Fibroblast of pulmonary artery (primary cell): Measurements from ENCODE around the gene SMIM3.
"Not testable (repeated sequence)": the region's sequence is repeated elsewhere in the genome, so short reads cannot be mapped to it uniquely, and the experiment has no call there.

Experiments
- DNase-seq: peaks from one replicate; pipeline ENCODE4 v3.0.0-alpha.2; 2010; ENCODE audit warnings: low read depth
- H3K4me3 ChIP-seq: replicated peaks from 2 replicates; pipeline ENCODE4 v1.5.1; 2011; ENCODE audit warnings: low read depth, mild to moderate bottlenecking, control low read depth, low read length, moderate library complexity
- TF ChIP-seq, protein P1 (sequence below): IDR thresholded peaks from 2 replicates; pipeline ENCODE4 v1.5.1; 2011; ENCODE audit warnings: mild to moderate bottlenecking, control low read depth, low read length, inconsistent platforms; ENCODE audit errors: missing control alignments

Gene SMIM3, protein sequence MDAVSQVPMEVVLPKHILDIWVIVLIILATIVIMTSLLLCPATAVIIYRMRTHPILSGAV

DNA sequence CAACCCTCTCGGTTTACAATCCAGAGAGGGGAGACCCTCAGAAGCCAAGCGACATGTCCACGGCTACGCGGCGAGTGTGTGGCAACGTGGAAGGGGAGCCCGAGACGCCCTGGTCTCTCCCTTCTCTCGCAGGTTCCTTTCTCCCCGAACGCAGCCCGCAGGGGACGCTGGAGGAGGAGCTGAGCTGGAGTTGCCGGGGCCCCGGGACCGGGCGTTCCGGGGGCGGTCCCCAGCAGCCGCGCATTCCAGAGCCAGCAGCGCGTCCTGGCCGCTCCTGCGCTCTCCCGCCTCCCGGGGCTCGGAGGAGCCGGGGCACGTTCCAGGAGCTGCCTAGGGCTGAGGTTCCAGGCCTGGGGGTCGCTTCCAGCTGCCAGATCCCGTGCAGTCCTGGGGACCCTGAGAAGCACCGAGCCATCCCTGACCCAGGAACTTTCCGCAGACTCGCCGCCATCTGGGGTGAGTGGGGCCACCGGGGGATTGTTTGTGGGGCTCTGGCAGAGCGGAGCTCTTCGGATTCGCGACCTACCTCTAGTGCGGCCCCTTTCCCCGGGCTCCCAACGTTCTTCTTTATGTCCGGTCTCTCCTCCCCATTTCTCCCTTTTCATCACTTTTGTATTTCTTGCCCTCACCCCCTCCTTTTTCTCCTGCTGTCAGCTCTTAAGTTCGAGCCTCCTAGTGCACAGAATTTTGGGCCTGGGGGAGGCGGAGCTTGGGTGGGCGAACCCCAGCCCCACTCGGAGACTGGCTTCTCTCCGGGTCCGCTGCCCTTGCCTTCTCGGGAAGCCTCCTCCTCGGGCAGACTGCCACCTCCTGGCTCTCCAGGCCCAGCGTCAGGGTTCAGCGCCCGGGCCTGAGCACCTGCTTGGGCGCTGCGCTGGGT is at the start of gene SMIM3:
SMIM3 (plus strand) TSS at position 241 of the 880 bp plus-strand sequence. CDS start 16,684 bp downstream, outside the sequence.
- TF ChIP-seq, protein P1, sequence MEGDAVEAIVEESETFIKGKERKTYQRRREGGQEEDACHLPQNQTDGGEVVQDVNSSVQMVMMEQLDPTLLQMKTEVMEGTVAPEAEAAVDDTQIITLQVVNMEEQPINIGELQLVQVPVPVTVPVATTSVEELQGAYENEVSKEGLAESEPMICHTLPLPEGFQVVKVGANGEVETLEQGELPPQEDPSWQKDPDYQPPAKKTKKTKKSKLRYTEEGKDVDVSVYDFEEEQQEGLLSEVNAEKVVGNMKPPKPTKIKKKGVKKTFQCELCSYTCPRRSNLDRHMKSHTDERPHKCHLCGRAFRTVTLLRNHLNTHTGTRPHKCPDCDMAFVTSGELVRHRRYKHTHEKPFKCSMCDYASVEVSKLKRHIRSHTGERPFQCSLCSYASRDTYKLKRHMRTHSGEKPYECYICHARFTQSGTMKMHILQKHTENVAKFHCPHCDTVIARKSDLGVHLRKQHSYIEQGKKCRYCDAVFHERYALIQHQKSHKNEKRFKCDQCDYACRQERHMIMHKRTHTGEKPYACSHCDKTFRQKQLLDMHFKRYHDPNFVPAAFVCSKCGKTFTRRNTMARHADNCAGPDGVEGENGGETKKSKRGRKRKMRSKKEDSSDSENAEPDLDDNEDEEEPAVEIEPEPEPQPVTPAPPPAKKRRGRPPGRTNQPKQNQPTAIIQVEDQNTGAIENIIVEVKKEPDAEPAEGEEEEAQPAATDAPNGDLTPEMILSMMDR = peak; percentile 41
- DNase-seq = peak; percentile 71
- H3K4me3 ChIP-seq = peak within 1 kb of the TSS; percentile 66

DNA sequence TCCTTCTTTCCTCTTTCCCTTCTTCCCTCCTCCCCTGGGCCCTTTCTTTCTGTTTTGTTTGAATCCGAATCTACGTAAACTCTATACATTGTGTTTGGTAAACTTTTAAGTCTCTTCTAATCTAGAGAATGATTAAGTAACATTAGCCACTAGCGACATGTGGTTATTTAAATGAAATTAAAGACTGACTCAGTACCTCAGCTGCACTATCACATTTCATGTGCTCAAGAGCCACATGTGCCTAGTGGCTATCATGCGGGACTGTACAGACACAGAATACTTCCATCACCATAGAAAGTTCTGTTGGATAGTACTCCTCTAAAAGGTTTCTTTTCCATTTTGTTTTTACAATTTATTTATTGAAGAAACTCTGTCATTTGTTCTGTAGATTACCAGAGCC is 48.7 kb upstream of the SMIM3 start:
- no peak for DNase-seq
- TF ChIP-seq, protein P1 = no peak
- H3K4me3 ChIP-seq = no peak overlapping the region

DNA sequence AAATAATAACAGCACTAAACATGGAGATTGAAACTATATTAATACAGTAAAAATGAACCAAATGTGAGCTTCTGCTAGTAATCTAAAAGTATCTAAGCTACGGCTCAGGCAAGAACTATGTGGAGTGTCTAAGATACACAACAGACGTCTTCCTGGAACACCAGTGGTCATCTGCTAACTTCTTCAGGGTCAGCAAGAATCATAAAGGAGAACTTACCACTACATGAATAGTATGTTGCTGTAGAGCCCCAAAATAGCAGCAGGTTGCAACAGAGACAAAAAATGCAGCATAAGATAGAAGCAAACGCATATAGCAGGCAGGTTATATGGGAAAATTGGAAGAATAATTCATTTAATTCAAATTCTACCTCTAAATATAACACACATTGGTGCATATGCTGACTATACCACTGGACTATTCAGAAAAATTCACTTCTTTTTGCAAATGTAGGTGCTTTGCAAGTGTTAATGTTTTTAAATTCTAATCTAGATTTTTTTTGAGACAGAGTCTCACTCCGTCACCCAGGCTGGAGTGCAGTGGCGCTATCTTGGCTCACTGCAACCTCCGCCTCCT is 46.8 kb upstream of the SMIM3 start:
- TF ChIP-seq, protein P1 = no peak
- H3K4me3 ChIP-seq = no peak overlapping the region
- DNase-seq = no peak

DNA sequence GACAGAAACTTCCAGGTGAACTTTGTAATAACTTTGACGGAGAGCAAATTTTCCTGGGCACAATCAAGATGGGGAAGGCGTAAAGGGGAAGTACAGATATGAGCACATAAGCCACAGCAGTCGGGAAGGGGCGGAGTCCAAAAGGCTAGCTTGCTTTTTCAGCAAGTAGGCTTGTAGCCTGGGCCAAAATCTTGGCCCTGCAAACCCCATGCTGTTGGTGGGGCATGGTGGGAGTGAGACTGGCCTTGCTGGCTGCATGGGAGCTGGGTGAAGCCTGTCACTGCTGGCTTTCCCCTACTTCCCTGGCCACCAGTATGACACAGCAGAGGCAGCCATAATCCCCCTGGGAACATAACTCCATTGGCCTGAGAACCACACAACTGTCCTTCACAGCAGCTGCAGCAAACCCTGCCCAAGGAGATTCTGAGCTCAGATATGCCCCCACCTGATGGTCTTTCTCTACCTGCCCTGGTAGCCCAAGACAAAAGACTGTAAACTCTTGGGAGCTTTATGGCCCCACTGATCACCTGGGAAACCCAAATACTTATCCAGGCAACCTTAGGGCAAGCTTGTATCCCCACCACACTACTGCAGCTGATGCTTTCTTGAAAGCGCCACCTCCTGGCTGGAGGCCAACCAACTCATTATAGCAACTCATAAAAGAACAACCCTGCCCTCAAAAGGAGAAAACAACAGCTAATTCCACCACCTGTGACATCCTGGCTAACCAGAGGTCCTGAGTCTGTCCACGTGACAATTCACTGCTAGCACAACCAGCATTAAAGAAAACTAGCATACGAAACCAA is 43.8 kb upstream of the SMIM3 start:
- no peak for DNase-seq
- H3K4me3 ChIP-seq = no peak overlapping the region
- TF ChIP-seq, protein P1 = no peak

DNA sequence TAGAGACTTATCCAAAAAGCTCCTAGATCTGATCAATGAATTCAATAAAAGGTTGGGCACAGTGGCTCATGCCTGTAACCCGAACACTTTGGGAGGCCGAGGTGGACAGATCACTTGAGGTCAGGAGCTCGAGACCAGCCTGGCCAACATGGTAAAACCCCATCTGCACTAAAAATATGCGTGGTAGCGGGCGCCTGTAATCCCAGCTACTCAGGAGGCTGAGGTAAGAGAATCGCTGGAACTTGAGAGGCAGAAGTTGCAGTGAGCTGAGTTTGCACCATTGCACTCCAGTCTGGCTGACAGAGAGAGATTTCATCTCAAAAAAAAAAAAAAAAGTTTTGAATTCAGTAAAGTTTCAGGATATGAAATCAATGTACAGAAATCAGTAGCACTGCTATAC is 39.7 kb upstream of the SMIM3 start:
- TF ChIP-seq, protein P1 = no peak
- no peak for DNase-seq

DNA sequence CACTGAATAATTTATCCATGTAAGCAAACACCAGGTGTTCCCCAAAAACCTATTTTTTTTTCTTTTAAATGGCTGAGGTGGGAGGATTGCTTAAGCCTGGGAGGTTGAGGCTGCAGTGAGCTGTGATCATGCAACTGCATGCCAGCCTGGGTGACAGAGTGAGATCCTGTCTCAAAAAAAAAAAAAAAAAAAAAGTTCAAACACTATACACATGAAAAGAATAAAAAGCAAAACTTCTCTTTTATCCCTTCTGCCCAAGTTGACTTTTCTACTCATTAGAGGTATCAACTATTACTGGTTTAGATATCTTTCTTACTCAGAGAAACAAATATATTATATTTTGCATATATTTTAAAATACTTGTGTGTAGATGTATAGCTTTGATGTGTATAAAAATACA is 37.6 kb upstream of the SMIM3 start:
- no peak overlapping the region for H3K4me3 ChIP-seq
- no peak for DNase-seq
- TF ChIP-seq, protein P1 = no peak

More for the DNA sequence above, 39.7 kb upstream of the SMIM3 start:
- no peak overlapping the region for H3K4me3 ChIP-seq

DNA sequence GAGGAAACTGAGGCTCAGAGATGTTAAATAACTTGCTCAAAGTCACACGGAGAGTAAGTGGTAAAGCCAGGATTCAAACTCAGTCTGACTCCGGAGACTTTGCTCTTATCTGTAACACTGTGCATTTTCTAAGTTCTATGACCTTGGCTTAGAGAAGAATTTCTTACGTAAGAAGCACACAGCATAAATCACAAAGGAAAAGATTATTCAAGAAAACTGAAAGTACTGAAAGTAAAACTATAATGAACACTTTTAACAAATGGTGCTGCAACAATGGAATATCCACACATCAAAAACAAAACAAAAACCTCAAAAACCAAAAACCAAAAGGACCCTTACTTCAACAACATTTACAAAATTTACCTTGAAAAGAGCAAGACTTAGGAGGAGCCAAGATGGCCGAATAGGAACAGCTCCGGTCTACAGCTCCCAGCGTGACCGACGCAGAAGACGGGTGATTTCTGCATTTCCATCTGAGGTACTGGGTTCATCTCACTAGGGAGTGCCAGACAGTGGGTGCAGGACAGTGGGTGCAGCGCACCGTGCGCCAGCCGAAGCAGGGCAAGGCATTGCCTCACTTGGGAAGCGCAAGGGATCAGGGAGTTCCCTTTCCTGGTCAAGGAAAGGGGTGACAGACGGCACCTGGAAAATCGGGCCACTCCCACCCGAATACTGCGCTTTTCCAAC is 36.0 kb upstream of the SMIM3 start:
- peak; percentile 38 for DNase-seq
- not testable (repeated sequence) for H3K4me3 ChIP-seq

DNA sequence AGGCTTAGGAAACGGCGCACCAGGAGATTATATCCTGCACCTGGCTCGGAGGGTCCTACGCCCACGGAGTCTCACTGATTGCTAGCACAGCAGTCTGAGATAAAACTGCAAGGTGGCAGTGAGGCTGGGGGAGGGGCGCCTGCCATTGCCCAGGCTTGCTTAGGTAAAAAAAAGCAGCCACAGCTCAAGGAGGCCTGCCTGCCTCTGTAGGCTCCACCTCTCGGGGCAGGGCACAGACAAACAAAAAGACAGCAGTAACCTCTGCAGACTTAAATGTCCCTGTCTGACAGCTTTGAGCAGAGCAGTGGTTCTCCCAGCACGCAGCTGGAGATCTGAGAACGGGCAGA is 35.4 kb upstream of the SMIM3 start:
- H3K4me3 ChIP-seq, DNase-seq: not testable (repeated sequence)
